IMR-90 (cell line): Measurements from ENCODE around the gene HPN. TPM values are rescaled to one million over a fixed set of nuclear protein-coding genes. Genes with fewer than 3 reads are reported as not detected.

Source experiments
- ATAC-seq: fragments of 200-7000 bp; cut with Tn5 transposase; 2 replicates; pipeline ENCODE4 v1.9.1; 2020; ENCODE audit warnings: low read depth, mild to moderate bottlenecking, moderate library complexity
- BruUV-seq: library from RNA; stranded (reverse); fragments of 400-500 nt; replicated peaks from 2 replicates; lab custom pipeline; 2021; lab: Mats Ljungman, UMichigan
- CTCF ChIA-PET: fragments of 300-600 bp; formaldehyde crosslinking; extraction: SDS; loops from one replicate; lab custom pipeline; 2021; ENCODE audit warnings: antibody characterized with exemption; lab: Yijun Ruan, JAX
- POLR2A ChIA-PET: fragments of 300-600 bp; sonication (Branson Sonifier 250); formaldehyde crosslinking; loops from one replicate; lab custom pipeline; 2022; ENCODE audit warnings: antibody characterized with exemption; ENCODE audit not compliant: unreplicated experiment; lab: Charles Lee
- DNase-seq: peaks from one replicate; pipeline ENCODE4 v3.0.0; 2013
- H2AFZ ChIP-seq: replicated peaks from 2 replicates; pipeline ENCODE3; 2013; ENCODE audit warnings: low read length, mild to moderate bottlenecking; ENCODE audit not compliant: poor library complexity
- H2AK5ac ChIP-seq: 2 replicates; pipeline ENCODE4 v1.6.1; 2013; ENCODE audit warnings: low read depth, low read length, inconsistent platforms
- H2AK9ac ChIP-seq: replicated peaks from 2 replicates; pipeline ENCODE3; 2013; ENCODE audit warnings: mild to moderate bottlenecking, low read depth, low read length, moderate library complexity; ENCODE audit not compliant: poor library complexity
- H2BK120ac ChIP-seq: 2 replicates; pipeline ENCODE4 v1.6.1; 2013; ENCODE audit warnings: low read depth, low read length, inconsistent platforms
- H2BK15ac ChIP-seq: 3 replicates; pipeline ENCODE4 v1.6.1; 2013; ENCODE audit warnings: low read depth, low read length, inconsistent platforms
- H2BK20ac ChIP-seq: 2 replicates; pipeline ENCODE4 v1.6.1; 2013; ENCODE audit warnings: low read depth, mild to moderate bottlenecking, inconsistent platforms, low read length, moderate library complexity
- H2BK5ac ChIP-seq: 2 replicates; pipeline ENCODE4 v1.6.1; 2013; ENCODE audit warnings: mild to moderate bottlenecking, low read depth, low read length, inconsistent platforms; ENCODE audit not compliant: poor library complexity, severe bottlenecking
- H3K14ac ChIP-seq: replicated peaks from 2 replicates; pipeline ENCODE4 v1.6.1; 2013; ENCODE audit warnings: low read depth, low read length, inconsistent platforms
- H3K18ac ChIP-seq: 2 replicates; pipeline ENCODE4 v1.6.1; 2013; ENCODE audit warnings: low read depth, low read length, control low read depth
- H3K23ac ChIP-seq: 2 replicates; pipeline ENCODE4 v1.6.1; 2013; ENCODE audit warnings: low read depth, low read length, inconsistent platforms
- H3K27ac ChIP-seq: 2 replicates; pipeline ENCODE4 v1.5.1; 2013; ENCODE audit warnings: mild to moderate bottlenecking, control low read depth, low read length; ENCODE audit not compliant: insufficient read depth
- H3K27me3 ChIP-seq: 2 replicates; pipeline ENCODE4 v1.6.1; 2013; ENCODE audit warnings: low read length; ENCODE audit not compliant: control insufficient read depth, insufficient read depth
- H3K36me3 ChIP-seq: 2 replicates; pipeline ENCODE4 v1.6.1; 2013; ENCODE audit warnings: low read length, mixed read lengths; ENCODE audit not compliant: control insufficient read depth, insufficient read depth
- H3K4ac ChIP-seq: 2 replicates; pipeline ENCODE4 v1.6.1; 2013; ENCODE audit warnings: low read depth, low read length, inconsistent platforms
- H3K4me1 ChIP-seq: 2 replicates; pipeline ENCODE4 v1.6.1; 2013; ENCODE audit warnings: low read length, mixed read lengths; ENCODE audit not compliant: control insufficient read depth, insufficient read depth
- H3K4me2 ChIP-seq: 2 replicates; pipeline ENCODE4 v1.6.1; 2013; ENCODE audit warnings: low read depth, mild to moderate bottlenecking, control low read depth, low read length, moderate library complexity
- H3K4me3 ChIP-seq: 2 replicates; pipeline ENCODE4 v1.5.1; 2013; ENCODE audit warnings: low read depth, mild to moderate bottlenecking, control low read depth, low read length, moderate library complexity; ENCODE audit not compliant: insufficient read depth
- H3K56ac ChIP-seq: 2 replicates; pipeline ENCODE4 v1.6.1; 2013; ENCODE audit warnings: low read length, inconsistent platforms; ENCODE audit not compliant: insufficient read depth; ENCODE audit errors: extremely low read depth
- H3K79me1 ChIP-seq, 2 experiments: 2 replicates each; pipeline ENCODE4 v1.6.1; 2013; ENCODE audit warnings: low read length in 2 of 2, inconsistent platforms in 1 of 2, low read depth in 1 of 2
- H3K9ac ChIP-seq: 2 replicates; pipeline ENCODE4 v1.6.1; 2013; ENCODE audit warnings: low read depth, low read length, control low read depth
- H3K9me1 ChIP-seq: 2 replicates; pipeline ENCODE4 v1.6.1; 2013; ENCODE audit warnings: low read length, inconsistent platforms; ENCODE audit not compliant: insufficient read depth
- H3K9me3 ChIP-seq: 2 replicates; pipeline ENCODE4 v1.6.1; 2013; ENCODE audit warnings: low read length; ENCODE audit not compliant: control insufficient read depth, insufficient read depth
- H4K20me1 ChIP-seq: 2 replicates; pipeline ENCODE4 v1.6.1; 2013; ENCODE audit warnings: low read length, inconsistent platforms; ENCODE audit not compliant: insufficient read depth
- H4K5ac ChIP-seq: 2 replicates; pipeline ENCODE4 v1.6.1; 2013; ENCODE audit warnings: mild to moderate bottlenecking, low read depth, low read length, control low read depth
- H4K8ac ChIP-seq, 2 experiments: 2 replicates each; pipeline ENCODE4 v1.6.1; 2013; ENCODE audit warnings: low read depth in 2 of 2, low read length in 2 of 2, control low read depth in 1 of 2, inconsistent platforms in 1 of 2
- H4K91ac ChIP-seq: 2 replicates; pipeline ENCODE4 v1.6.1; 2013; ENCODE audit warnings: low read depth, low read length, inconsistent platforms; ENCODE audit not compliant: insufficient read depth
- BHLHE40 ChIP-seq: fragments of 150-350 bp; IDR thresholded peaks from 2 replicates; pipeline ENCODE4 v1.6.1; 2016; ENCODE audit warnings: mild to moderate bottlenecking, low read depth, low read length
- MAFK ChIP-seq: IDR thresholded peaks from 2 replicates; pipeline ENCODE4 v1.6.1; 2012; ENCODE audit warnings: low read depth, low read length, improper control_type of control experiment
- NFE2L2 ChIP-seq: fragments of 150-350 bp; IDR thresholded peaks from 2 replicates; pipeline ENCODE4 v1.6.1; 2016; ENCODE audit warnings: low read depth, mild to moderate bottlenecking, low read length
- POLR2A ChIP-seq: IDR thresholded peaks from 2 replicates; pipeline ENCODE4 v1.6.1; 2012; ENCODE audit warnings: mild to moderate bottlenecking, low read depth, low read length
- RCOR1 ChIP-seq: IDR thresholded peaks from 2 replicates; pipeline ENCODE4 v1.6.1; 2012; ENCODE audit warnings: mild to moderate bottlenecking, low read length, improper control_type of control experiment; ENCODE audit not compliant: insufficient replicate concordance
- RFX5 ChIP-seq: IDR thresholded peaks from 2 replicates; pipeline ENCODE4 v1.8.0; 2012; ENCODE audit warnings: low read depth, mild to moderate bottlenecking, low read length, moderate library complexity
- USF2 ChIP-seq: fragments of 150-350 bp; IDR thresholded peaks from 2 replicates; pipeline ENCODE4 v1.6.1; 2017; ENCODE audit warnings: mild to moderate bottlenecking, antibody characterized with exemption, low read length, low read depth
- WGBS, 2 experiments: methylation state at CpG; one replicate each; pipeline versions ENCODE4 v1.1.5 to v1.1.7; 2013; ENCODE audit warnings: missing lambda C conversion rate in 2 of 2; ENCODE audit not compliant: insufficient read length in 1 of 2; ENCODE audit errors: extremely low coverage in 2 of 2; 5-methylcytosine and 5-hydroxymethylcytosine counted together
- dilution Hi-C: fragments of 300-500 bp; cut with HindIII; formaldehyde crosslinking; loops from one replicate; pipeline ENCODE4 v1.14.3; 2018; ENCODE audit warnings: low sequenced_read_pairs; ENCODE audit not compliant: unreplicated experiment
- in situ Hi-C: fragments of 300-500 bp; cut with MboI; formaldehyde crosslinking; loops from 3 replicates; pipeline ENCODE4 v1.14.3; 2019; ENCODE audit warnings: low sequenced_read_pairs, inconsistent platforms, mixed read lengths
- intact Hi-C: fragments of 100-400 bp; cut with micrococcal nuclease; formaldehyde crosslinking; loops from 2 replicates; pipeline ENCODE4 v1.10.0; 2022
- polyA plus RNA-seq, 3 experiments: library from polyadenylated mRNA; depleted of rRNA; stranded (reverse); fragments of >200 nt; gene quantifications; 2 replicates each; pipeline ENCODE4 v1.2.3, GENCODE V29; 2012; ENCODE audit warnings: low replicate concordance in 1 of 3
- total RNA-seq: library from RNA; depleted of rRNA; stranded (reverse); fragments of >200 nt; gene quantifications from 2 replicates; pipeline ENCODE4 v1.2.3, GENCODE V29; 2012

The HPN gene
- total and polyA plus RNA-seq, 2 of the 4 experiments (the other 2 are of a cell fraction): not detected

- Histone ChIP-seq H3K4me1 (peaks cover 3% of the 10 kb centered on the region; the same call in 1 of the 2 replicates), H2BK120ac (no peak overlapping the region), H3K27ac (no peak overlapping the region), H3K9ac (no peak overlapping the region), H3K4ac (no peak overlapping the region), H4K8ac (no peak overlapping the region), H3K9me1 (peaks cover 5% of the 10 kb centered on the region; the same call in 1 of the 2 replicates), H4K5ac (no peak overlapping the region), H2BK15ac (no peak overlapping the region), H2BK5ac (no peak overlapping the region), H2AFZ (no peak overlapping the region), H3K27me3 (peaks cover 2% of the 10 kb centered on the region), H4K91ac (no peak overlapping the region), H3K23ac (no peak overlapping the region), H3K14ac (no peak overlapping the region), H2AK5ac (no peak overlapping the region), H3K18ac (no peak overlapping the region), H3K56ac (no peak overlapping the region), H3K9me3 (peaks cover 2% of the 10 kb centered on the region; the same call in 1 of the 2 replicates), H3K4me2 (no peak overlapping the region), H3K79me1 (peaks cover 0 to 9% of the 10 kb centered on the region in 2 experiments; a peak in 1 of 4 replicates), H3K4me3 (no peak overlapping the region), H2BK20ac (no peak overlapping the region), H3K36me3 (no peaks in the 10 kb centered on the region), H4K20me1 (no peaks in the 10 kb centered on the region), H2AK9ac (no peak overlapping the region)
- dilution Hi-C loops: no loop called here
- in situ Hi-C loops: no loop called here
- ATAC-seq (no peak), DNase-seq (no peak)
- POLR2A ChIA-PET: no interaction called here
- CTCF ChIA-PET: no interaction called here
- 100% methylated on average over 1 of the region's 8 CpGs; no CpG with 5 or more reads in 1 of the 2 experiments for WGBS, 2 experiments
- BruUV-seq: no TSS peak
- no peak for TF ChIP-seq USF2
- no peak for TF ChIP-seq BHLHE40
- no peak for TF ChIP-seq RCOR1
- TF ChIP-seq MAFK: no peak
- TF ChIP-seq POLR2A: no peak
- no peak for TF ChIP-seq RFX5
- no peak for TF ChIP-seq NFE2L2
- intact Hi-C loops: no loop called here
Observed at GRCh38 chr19:34995551-34995950, 46.0 kb upstream of the HPN start.
